Endothelial cell (in vitro differentiated cells): ENCODE results near the gene AKR1C3. TPM values are rescaled to one million over a fixed set of nuclear protein-coding genes. Genes with fewer than 3 reads are reported as not detected.
"Not testable (repeated sequence)": the region's sequence is repeated elsewhere in the genome, so short reads cannot be mapped to it uniquely, and the experiment has no call there.

ENCODE experiments used
- DNase-seq: peaks from one replicate; pipeline ENCODE4 v3.0.0; 2021; ENCODE audit warnings: low spot score
- H3K27ac Mint-ChIP-seq: one replicate; pipeline ENCODE4 v1.8.0; 2021; ENCODE audit warnings: mixed read lengths, inconsistent platforms; ENCODE audit not compliant: unreplicated experiment
- H3K27me3 Mint-ChIP-seq: one replicate; pipeline ENCODE4 v1.8.0; 2021; ENCODE audit warnings: mild to moderate bottlenecking, moderate library complexity, mixed read lengths, inconsistent platforms; ENCODE audit not compliant: unreplicated experiment
- H3K36me3 Mint-ChIP-seq: one replicate; pipeline ENCODE4 v1.8.0; 2021; ENCODE audit warnings: mild to moderate bottlenecking, low read depth, mixed read lengths, inconsistent platforms; ENCODE audit not compliant: unreplicated experiment
- H3K4me1 Mint-ChIP-seq: one replicate; pipeline ENCODE4 v1.8.0; 2021; ENCODE audit warnings: mild to moderate bottlenecking, mixed read lengths, inconsistent platforms; ENCODE audit not compliant: unreplicated experiment
- H3K4me3 Mint-ChIP-seq: one replicate; pipeline ENCODE4 v1.8.0; 2021; ENCODE audit warnings: mild to moderate bottlenecking, mixed read lengths, inconsistent platforms; ENCODE audit not compliant: unreplicated experiment
- H3K9me3 Mint-ChIP-seq: one replicate; pipeline ENCODE4 v1.8.0; 2021; ENCODE audit warnings: mixed read lengths, inconsistent platforms; ENCODE audit not compliant: unreplicated experiment
- long read RNA-seq: library from polyadenylated mRNA; unstranded; transcript quantifications from one replicate; pipeline ENCODE4 v2.0.0, GENCODE V29; 2020; ENCODE audit not compliant: unreplicated experiment
- total RNA-seq: library from RNA; stranded (reverse); fragmentation: NEBNext Ultra II Directional; extraction: Animal tissue kit (Norgen Biotek cat#: 25700); gene quantifications from one replicate; pipeline ENCODE4 v1.2.1, GENCODE V29; 2021; ENCODE audit not compliant: unreplicated experiment
- TF ChIP-seq, protein P1 (sequence below): fragments of 200-600 bp; sonication (generic); IDR thresholded peaks from one replicate; pipeline ENCODE4 v1.5.0; 2021; ENCODE audit warnings: antibody characterized with exemption; ENCODE audit not compliant: unreplicated experiment

The AKR1C3 gene
- total RNA-seq: 2.8 TPM
- long read RNA-seq, partial matches to known transcripts: 0 of 2 reads
- long read RNA-seq, other reads (novel, unspliced or antisense): 1 of 2 reads

DNA sequence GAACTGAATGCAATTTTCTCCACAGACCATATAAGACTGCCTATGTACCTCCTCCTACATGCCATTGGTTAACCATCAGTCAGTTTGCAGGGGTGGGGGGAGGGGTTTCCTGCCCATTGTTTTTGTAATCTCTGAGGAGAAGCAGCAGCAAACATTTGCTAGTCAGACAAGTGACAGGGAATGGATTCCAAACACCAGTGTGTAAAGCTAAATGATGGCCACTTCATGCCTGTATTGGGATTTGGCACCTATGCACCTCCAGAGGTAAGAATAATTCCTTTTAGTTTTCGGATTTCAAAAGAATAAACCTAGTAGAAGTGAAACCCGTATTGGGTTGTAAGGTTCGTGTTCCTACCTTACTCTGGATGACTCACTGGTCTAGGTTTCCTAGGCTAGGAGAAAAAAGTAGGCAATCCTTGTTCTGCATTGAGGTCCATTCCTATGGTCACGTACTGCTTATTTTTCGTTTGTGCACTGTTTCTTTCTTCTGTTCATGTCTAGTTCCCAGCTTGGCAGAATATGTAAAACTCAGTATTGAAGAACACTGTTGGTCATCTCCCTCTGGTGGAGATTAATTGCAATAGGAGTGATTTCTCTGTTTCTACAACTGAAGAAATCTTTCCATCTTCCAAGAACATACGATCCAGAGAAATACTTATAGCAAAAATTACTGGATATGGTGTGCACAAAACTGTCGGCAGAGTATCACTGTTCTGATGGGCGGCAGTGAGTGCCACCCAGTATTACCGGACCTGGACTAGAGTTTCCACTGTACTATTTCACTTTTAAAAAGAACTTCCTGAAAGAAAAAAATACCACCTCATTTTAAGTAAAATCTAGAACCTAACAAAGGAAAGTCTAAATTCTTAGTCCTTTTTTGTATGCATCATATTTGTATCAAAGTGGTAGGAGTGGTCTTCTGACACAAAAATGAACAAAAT lies at the start of gene AKR1C3:
TSS of gene AKR1C3 (plus strand) at position 150 of the 941 bp plus-strand sequence. CDS start at position 181, 31 bp downstream.
- TF ChIP-seq, protein P1, sequence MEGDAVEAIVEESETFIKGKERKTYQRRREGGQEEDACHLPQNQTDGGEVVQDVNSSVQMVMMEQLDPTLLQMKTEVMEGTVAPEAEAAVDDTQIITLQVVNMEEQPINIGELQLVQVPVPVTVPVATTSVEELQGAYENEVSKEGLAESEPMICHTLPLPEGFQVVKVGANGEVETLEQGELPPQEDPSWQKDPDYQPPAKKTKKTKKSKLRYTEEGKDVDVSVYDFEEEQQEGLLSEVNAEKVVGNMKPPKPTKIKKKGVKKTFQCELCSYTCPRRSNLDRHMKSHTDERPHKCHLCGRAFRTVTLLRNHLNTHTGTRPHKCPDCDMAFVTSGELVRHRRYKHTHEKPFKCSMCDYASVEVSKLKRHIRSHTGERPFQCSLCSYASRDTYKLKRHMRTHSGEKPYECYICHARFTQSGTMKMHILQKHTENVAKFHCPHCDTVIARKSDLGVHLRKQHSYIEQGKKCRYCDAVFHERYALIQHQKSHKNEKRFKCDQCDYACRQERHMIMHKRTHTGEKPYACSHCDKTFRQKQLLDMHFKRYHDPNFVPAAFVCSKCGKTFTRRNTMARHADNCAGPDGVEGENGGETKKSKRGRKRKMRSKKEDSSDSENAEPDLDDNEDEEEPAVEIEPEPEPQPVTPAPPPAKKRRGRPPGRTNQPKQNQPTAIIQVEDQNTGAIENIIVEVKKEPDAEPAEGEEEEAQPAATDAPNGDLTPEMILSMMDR: peak; percentile 74
- no peak within 1 kb of the TSS for H3K4me3 Mint-ChIP-seq
- no peaks in the 10 kb centered on the region for H3K4me1 Mint-ChIP-seq

DNA sequence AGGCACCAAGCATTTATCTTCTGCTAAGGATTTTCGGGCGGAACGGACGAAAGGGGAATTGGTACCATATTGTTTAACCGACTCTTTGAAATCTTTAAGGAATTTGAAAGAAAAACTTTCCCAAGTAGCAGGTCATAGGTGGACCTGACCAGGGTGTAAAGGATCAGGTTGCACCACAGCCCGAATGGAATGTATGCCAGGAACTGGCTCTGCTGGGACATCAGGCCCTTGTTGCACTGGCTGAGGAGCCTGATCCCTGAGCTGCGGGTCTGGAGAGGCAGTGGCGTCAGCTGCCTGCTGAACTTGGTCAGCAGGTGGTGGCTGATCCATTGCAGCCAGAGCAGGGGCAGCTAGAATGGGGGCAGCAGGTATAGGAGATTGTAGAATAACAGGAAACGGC lies 49.1 kb upstream of the AKR1C3 start:
- Mint-ChIP-seq H3K9me3 (no peaks in the 10 kb centered on the region), H3K4me1 (peaks cover 6% of the 10 kb centered on the region), H3K27me3 (no peaks in the 10 kb centered on the region), H3K27ac (no peak overlapping the region), H3K4me3 (no peak overlapping the region), H3K36me3 (no peaks in the 10 kb centered on the region)
- DNase-seq: no peak
- TF ChIP-seq, protein P1: no peak

More for the DNA sequence above, at the start of gene AKR1C3:
- no peak for DNase-seq
- H3K9me3 Mint-ChIP-seq: no peaks in the 10 kb centered on the region
- H3K36me3 Mint-ChIP-seq: no peaks in the 10 kb centered on the region
- H3K27ac Mint-ChIP-seq: no peak within 1 kb of the TSS
- no peaks in the 10 kb centered on the region for H3K27me3 Mint-ChIP-seq

DNA sequence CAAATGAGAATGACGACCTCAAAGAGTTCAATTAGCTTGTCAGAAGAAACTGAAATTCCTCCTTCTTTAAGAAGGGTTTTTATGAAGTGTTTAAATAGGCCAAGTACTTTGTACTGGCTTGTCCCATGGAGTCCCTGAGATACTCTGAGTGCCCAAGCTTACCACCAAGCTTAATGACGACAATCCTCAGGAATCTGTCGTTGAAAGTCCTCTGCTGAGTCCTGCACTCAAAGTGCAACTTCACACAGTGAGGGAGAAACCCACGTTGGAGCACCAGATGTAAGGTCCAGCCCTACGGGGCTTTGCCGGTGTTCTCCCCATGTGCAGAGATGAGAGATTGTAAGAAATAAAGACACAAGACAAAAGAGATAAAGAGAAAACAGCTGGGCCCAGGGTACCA lies 47.8 kb upstream of the AKR1C3 start:
- H3K4me3 Mint-ChIP-seq: no peak overlapping the region
- TF ChIP-seq, protein P1: no peak
- H3K9me3 Mint-ChIP-seq: no peaks in the 10 kb centered on the region
- no peak for DNase-seq
- H3K4me1 Mint-ChIP-seq: peaks cover 1% of the 10 kb centered on the region
- H3K27me3 Mint-ChIP-seq: no peaks in the 10 kb centered on the region
- no peaks in the 10 kb centered on the region for H3K36me3 Mint-ChIP-seq
- no peak overlapping the region for H3K27ac Mint-ChIP-seq

DNA sequence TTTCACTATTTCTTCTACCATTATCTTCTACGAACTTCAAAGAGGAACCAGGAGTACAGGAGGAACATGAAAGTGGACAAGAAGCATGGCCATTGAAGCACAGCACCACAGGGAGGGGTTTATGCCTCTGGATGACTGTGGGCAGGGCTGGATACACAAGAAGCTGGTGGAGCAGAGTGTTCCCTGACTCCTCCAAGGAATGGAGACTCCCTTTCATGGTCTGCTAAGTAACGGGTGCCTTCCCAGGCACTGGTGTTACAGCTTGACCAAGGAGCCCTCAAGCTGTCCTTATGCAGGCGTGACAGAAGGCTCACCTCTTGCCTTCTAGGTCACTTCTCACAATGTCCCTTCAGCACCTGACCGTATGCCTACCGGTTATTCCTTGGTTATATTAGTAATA lies 47.2 kb upstream of the AKR1C3 start:
- H3K36me3 Mint-ChIP-seq, H3K4me3 Mint-ChIP-seq, H3K27ac Mint-ChIP-seq, H3K4me1 Mint-ChIP-seq, H3K9me3 Mint-ChIP-seq, H3K27me3 Mint-ChIP-seq, DNase-seq: not testable (repeated sequence)

DNA sequence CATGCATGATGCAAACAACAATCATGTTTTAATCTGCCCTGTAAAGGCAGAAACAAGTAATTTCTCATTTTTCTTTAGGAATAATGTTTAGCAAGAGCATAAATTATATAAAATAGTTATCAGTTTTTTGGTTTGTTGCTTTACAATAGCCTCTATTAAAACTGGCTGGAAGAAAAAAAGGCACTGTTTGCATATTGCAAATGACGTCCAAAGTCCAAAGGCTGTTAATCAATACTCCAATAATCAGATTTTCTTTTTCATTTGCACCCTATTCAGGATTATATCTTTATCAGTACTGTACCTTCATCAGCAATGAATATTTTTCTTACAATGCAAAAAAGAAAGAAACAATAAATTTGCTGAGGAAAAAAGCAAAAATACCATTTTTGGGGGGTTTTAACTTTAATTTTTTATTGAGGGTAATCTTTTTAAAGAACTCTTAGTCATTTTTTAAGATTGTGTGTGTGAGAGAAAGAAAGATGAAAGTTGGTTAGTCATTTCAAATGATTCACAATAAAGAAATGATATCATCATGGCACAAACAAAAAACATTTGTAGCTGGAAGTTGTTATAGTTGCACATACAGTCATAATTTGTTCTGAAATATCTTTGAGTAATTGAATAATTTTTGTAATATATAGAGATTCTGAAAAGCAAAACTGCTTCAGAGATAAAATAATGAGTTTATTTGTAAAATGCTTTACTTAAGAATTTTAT lies 46.1 kb upstream of the AKR1C3 start:
- H3K36me3 Mint-ChIP-seq: peaks cover 5% of the 10 kb centered on the region
- no peaks in the 10 kb centered on the region for H3K9me3 Mint-ChIP-seq
- no peak for DNase-seq
- H3K27ac Mint-ChIP-seq: no peak overlapping the region
- no peaks in the 10 kb centered on the region for H3K4me1 Mint-ChIP-seq
- H3K27me3 Mint-ChIP-seq: peaks cover 3% of the 10 kb centered on the region
- no peak overlapping the region for H3K4me3 Mint-ChIP-seq
- TF ChIP-seq, protein P1: no peak

DNA sequence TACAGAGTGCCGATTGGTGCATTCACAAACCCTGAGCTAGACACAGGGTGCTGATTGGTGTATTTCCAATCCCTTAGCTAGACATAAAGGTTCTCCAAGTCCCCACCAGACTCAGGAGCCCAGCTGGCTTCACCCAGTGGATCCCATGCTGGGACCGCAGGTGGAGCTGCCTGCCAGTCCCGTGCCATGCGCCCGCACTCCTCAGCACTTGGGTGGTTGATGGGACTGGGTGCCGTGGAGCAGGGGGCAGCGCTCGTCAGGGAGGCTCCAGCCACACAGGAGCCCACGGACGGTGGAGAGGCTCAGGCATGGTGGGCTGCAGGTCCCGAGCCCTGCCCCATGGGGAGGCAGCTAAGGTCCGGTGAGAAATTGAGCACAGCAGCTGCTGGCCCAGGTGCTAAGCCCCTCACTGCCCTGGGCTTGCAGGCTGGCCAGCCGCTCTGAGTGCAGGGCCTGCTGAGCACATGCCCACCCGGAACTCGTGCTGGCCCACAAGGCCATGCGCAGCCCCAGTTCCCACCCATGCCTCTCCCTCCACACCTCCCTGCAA lies 41.2 kb upstream of the AKR1C3 start:
- H3K9me3 Mint-ChIP-seq, DNase-seq, H3K27ac Mint-ChIP-seq, H3K4me3 Mint-ChIP-seq, H3K27me3 Mint-ChIP-seq, H3K4me1 Mint-ChIP-seq, H3K36me3 Mint-ChIP-seq: not testable (repeated sequence)

DNA sequence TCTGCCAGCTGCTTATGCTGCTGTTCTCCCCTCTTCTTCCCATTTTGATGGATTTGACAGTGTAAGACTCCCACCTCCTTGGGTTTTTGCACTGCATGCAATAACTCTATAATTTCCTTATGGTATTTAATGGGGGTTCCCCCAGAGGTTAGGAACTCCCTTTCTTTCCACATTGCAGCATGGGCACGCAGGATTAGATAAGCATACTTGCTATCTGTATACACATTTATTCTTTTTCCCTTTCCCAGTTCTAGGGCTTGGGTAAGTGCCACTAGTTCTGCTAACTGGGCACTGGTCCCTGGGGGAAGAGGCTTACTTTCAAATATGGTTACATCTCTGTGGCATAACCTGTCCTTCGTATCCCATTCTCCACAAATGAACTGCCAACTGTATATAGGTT lies 39.4 kb upstream of the AKR1C3 start:
- DNase-seq, H3K36me3 Mint-ChIP-seq, H3K27ac Mint-ChIP-seq, H3K27me3 Mint-ChIP-seq, H3K4me1 Mint-ChIP-seq, H3K9me3 Mint-ChIP-seq, H3K4me3 Mint-ChIP-seq: not testable (repeated sequence)

DNA sequence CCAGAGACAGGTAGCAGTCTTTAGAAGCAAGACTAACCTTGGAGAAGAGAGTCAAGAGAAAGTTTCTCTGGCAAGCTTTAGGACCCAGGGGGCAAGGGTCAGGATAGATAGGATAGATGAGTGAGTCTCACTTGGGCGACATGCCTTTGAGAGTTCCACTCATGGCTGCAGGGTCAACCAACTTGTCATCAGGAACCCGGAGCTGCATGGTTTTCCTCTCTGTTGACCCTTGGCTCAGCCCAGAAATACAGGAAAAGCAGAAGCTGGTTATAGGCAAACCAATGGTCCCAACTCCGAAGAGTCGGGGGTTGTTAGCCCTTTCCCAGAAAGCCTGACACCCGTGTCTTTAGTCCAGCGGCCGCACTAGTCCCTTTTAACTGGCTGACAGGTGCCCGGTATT lies 34.9 kb upstream of the AKR1C3 start:
- not testable (repeated sequence) for H3K4me1 Mint-ChIP-seq, DNase-seq, H3K4me3 Mint-ChIP-seq, H3K27ac Mint-ChIP-seq, H3K27me3 Mint-ChIP-seq, H3K36me3 Mint-ChIP-seq, H3K9me3 Mint-ChIP-seq
